Loucy (cell line): ENCODE measurements around the gene RAD51B.
A peak's percentile ranks its signal among the peaks of the same experiment; 100 is the strongest.
"Not testable (repeated sequence)": the region's sequence is repeated elsewhere in the genome, so short reads cannot be mapped to it uniquely, and the experiment has no call there.

ENCODE experiments used
- H2AFZ ChIP-seq: fragments of 200-600 bp; sonication (generic); 2 replicates; pipeline ENCODE4 v1.6.0; 2016; ENCODE audit warnings: antibody characterized with exemption, mild to moderate bottlenecking, low read length, moderate library complexity
- H3F3A ChIP-seq: fragments of 200-600 bp; 2 replicates; pipeline ENCODE4 v1.6.0; 2016; ENCODE audit warnings: antibody characterized with exemption, low read depth, mild to moderate bottlenecking
- H3K27me3 ChIP-seq: fragments of 200-600 bp; sonication (generic); 2 replicates; pipeline ENCODE4 v1.6.1; 2014; ENCODE audit warnings: low read length, mild to moderate bottlenecking; ENCODE audit not compliant: insufficient read depth, poor library complexity, severe bottlenecking
- H3K36me3 ChIP-seq: fragments of 200-600 bp; sonication (generic); 2 replicates; pipeline ENCODE4 v1.6.1; 2016; ENCODE audit warnings: low read length; ENCODE audit not compliant: insufficient read depth
- H3K4me1 ChIP-seq: fragments of 200-600 bp; sonication (generic); 2 replicates; pipeline ENCODE4 v1.5.1; 2014; ENCODE audit warnings: low read length, mild to moderate bottlenecking; ENCODE audit not compliant: insufficient read depth, poor library complexity, severe bottlenecking
- H3K4me2 ChIP-seq: fragments of 200-600 bp; sonication (generic); 2 replicates; pipeline ENCODE4 v1.6.0; 2014; ENCODE audit warnings: antibody characterized with exemption, low read length, low read depth, mild to moderate bottlenecking; ENCODE audit not compliant: poor library complexity, severe bottlenecking
- H3K4me3 ChIP-seq: fragments of 200-600 bp; sonication (generic); 2 replicates; pipeline ENCODE4 v1.5.1; 2014; ENCODE audit warnings: low read length, mild to moderate bottlenecking, mixed read lengths; ENCODE audit not compliant: poor library complexity, severe bottlenecking
- H3K79me2 ChIP-seq: fragments of 200-600 bp; sonication (generic); 2 replicates; pipeline ENCODE4 v1.6.1; 2014; ENCODE audit warnings: low read length; ENCODE audit not compliant: insufficient read depth
- H3K9ac ChIP-seq: fragments of 200-600 bp; sonication (generic); 2 replicates; pipeline ENCODE4 v1.6.0; 2014; ENCODE audit warnings: mild to moderate bottlenecking, low read depth, low read length, moderate library complexity; ENCODE audit not compliant: poor library complexity, severe bottlenecking
- H3K9me2 ChIP-seq: fragments of 200-600 bp; sonication (generic); replicated peaks from 2 replicates; pipeline ENCODE4 v1.6.1; 2016; ENCODE audit warnings: low read depth, low read length, mixed read lengths
- H3K9me3 ChIP-seq: fragments of 200-600 bp; sonication (generic); 2 replicates; pipeline ENCODE4 v1.6.1; 2014; ENCODE audit warnings: mild to moderate bottlenecking, antibody characterized with exemption, low read length, low read depth; ENCODE audit not compliant: insufficient read depth
- H4K20me1 ChIP-seq: fragments of 200-600 bp; sonication (generic); 2 replicates; pipeline ENCODE4 v1.6.0; 2014; ENCODE audit warnings: antibody characterized with exemption, low read length, mild to moderate bottlenecking; ENCODE audit not compliant: insufficient read depth, poor library complexity, severe bottlenecking
- CTCF ChIP-seq: fragments of 200-600 bp; sonication (generic); conservative IDR thresholded peaks from 2 replicates; pipeline ENCODE4 v1.5.1; 2014; ENCODE audit warnings: mild to moderate bottlenecking, antibody characterized with exemption, low read length
- EZH2phosphoT487 ChIP-seq: fragments of 200-600 bp; IDR thresholded peaks from 2 replicates; pipeline ENCODE4 v1.6.1; 2018; ENCODE audit warnings: antibody characterized with exemption, mild to moderate bottlenecking, moderate library complexity, borderline replicate concordance

RAD51B gene

GRCh38 chr14:67815573-67816225 lies 3.9 kb upstream of the RAD51B start:
- Histone ChIP-seq H2AFZ (no peak overlapping the region; the same call in 1 of the 2 replicates), H3F3A (no peaks in the 10 kb centered on the region), H3K4me3 (peak overlapping the region; percentile 91)

GRCh38 chr14:67816326-67817002 lies 3.1 kb upstream of the RAD51B start, which contains the start of gene ZFYVE26:
Gene ZFYVE26, minus strand, starts transcription at chr14:67816590. Its CDS starts 627 bp downstream, at chr14:67815963.
- Histone ChIP-seq H3K4me2 (peak within 1 kb of the TSS; percentile 87), H3K9ac (peak within 1 kb of the TSS; percentile 78), H3K4me1 (peaks cover 30% of the 10 kb centered on the region), H3K9me3 (no peaks in the 10 kb centered on the region), H3K4me3 (peak within 1 kb of the TSS; percentile 91), H3K27me3 (no peaks in the 10 kb centered on the region), H2AFZ (peak within 1 kb of the TSS; percentile 90), H3K9me2 (no peaks in the 10 kb centered on the region), H3F3A (no peaks in the 10 kb centered on the region), H4K20me1 (peaks cover 5% of the 10 kb centered on the region), H3K79me2 (peaks cover 30% of the 10 kb centered on the region), H3K36me3 (no peaks in the 10 kb centered on the region)
- TF ChIP-seq EZH2phosphoT487 (no peak), CTCF (no peak)

More at GRCh38 chr14:67815573-67816225, 3.9 kb upstream of the RAD51B start:
- Histone ChIP-seq H3K27me3 (no peaks in the 10 kb centered on the region), H3K79me2 (peaks cover 23% of the 10 kb centered on the region), H3K36me3 (peaks cover under 1% of the 10 kb centered on the region; the same call in 1 of the 2 replicates), H3K9me2 (no peaks in the 10 kb centered on the region), H4K20me1 (peaks cover 5% of the 10 kb centered on the region), H3K9me3 (no peaks in the 10 kb centered on the region), H3K4me1 (peaks cover 24% of the 10 kb centered on the region), H3K9ac (peak overlapping the region; percentile 78), H3K4me2 (peak overlapping the region; percentile 87)
- TF ChIP-seq EZH2phosphoT487 (no peak), CTCF (no peak)

DNA sequence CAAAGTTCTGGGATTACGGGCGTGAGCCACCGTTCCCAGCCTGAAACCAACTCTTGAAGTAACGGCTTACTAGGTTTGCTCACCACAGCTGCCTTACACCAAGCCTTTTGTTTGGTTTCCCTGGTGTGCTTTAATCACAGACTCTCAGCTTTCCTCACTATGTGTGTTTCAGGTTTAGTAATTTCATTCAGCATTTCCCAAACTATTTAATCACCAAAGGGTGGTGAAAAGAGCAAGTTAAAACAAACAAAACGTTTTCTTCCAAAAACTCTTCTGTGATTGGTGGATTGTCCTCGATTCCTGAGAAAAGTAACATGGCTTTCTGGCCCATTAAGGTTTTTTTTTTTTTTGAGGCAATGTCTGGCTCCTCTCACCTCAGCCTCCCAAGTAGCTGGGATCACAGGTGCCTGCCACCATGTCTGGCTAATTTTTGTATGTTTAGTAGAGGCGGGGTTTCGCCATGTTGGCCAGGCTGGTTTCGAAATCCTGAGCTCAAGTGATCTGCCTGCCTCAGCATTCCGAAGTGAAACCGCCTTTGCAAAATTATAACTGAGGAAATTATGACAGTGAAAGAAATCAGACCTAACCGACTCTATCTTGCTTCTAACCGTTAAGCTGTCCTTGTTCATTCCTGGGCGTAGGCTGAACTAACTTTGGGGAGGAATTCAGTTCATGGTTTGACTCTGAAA lies 1.7 kb upstream of the RAD51B start:
- H3K4me1 ChIP-seq: peaks cover 30% of the 10 kb centered on the region
- H3K9me3 ChIP-seq: no peaks in the 10 kb centered on the region
- H2AFZ ChIP-seq: no peak overlapping the region
- H3K4me3 ChIP-seq: peak overlapping the region; percentile 91
- TF ChIP-seq EZH2phosphoT487: no peak
- TF ChIP-seq CTCF: no peak
- no peaks in the 10 kb centered on the region for H3F3A ChIP-seq
- peak overlapping the region; percentile 87 for H3K4me2 ChIP-seq
- no peaks in the 10 kb centered on the region for H3K36me3 ChIP-seq
- H3K9ac ChIP-seq: peak overlapping the region; percentile 78
- peaks cover 30% of the 10 kb centered on the region for H3K79me2 ChIP-seq
- H4K20me1 ChIP-seq: peaks cover 5% of the 10 kb centered on the region
- no peaks in the 10 kb centered on the region for H3K27me3 ChIP-seq
- H3K9me2 ChIP-seq: no peaks in the 10 kb centered on the region

DNA sequence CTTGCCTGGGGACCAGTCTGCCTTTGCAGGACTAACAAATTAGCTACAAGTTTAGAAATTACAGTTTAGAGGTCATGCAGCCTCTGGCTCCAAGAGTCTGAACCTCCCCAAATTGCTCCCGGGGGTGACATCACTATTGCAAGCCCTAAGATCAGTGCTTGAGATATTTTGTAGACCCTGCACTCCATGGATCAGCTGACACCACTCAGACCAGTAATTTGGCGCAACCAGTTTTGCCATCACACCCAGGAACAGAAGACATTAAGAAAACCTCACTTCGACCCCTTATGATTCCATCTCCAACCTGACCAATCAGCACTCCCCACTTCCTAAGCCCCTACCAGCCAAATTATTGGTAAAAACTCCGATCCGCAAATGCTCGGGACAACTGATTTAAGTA lies 1.1 kb upstream of the RAD51B start:
- not testable (repeated sequence) for H3K9me3 ChIP-seq, H3K36me3 ChIP-seq, H4K20me1 ChIP-seq, H3K9me2 ChIP-seq, H3K27me3 ChIP-seq, H3K9ac ChIP-seq, H3K4me3 ChIP-seq, H3K4me2 ChIP-seq, H2AFZ ChIP-seq, H3F3A ChIP-seq
- peaks cover 30% of the 10 kb centered on the region for H3K79me2 ChIP-seq
- peaks cover 30% of the 10 kb centered on the region for H3K4me1 ChIP-seq
